ENCODE results near the gene ARL15.

GRCh38 chr5:54347221-54347865 lies 37.0 kb upstream of the ARL15 start:
- TF ChIP-seq, protein P1, sequence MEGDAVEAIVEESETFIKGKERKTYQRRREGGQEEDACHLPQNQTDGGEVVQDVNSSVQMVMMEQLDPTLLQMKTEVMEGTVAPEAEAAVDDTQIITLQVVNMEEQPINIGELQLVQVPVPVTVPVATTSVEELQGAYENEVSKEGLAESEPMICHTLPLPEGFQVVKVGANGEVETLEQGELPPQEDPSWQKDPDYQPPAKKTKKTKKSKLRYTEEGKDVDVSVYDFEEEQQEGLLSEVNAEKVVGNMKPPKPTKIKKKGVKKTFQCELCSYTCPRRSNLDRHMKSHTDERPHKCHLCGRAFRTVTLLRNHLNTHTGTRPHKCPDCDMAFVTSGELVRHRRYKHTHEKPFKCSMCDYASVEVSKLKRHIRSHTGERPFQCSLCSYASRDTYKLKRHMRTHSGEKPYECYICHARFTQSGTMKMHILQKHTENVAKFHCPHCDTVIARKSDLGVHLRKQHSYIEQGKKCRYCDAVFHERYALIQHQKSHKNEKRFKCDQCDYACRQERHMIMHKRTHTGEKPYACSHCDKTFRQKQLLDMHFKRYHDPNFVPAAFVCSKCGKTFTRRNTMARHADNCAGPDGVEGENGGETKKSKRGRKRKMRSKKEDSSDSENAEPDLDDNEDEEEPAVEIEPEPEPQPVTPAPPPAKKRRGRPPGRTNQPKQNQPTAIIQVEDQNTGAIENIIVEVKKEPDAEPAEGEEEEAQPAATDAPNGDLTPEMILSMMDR (IDR thresholded peaks at IDR 0.05): no peak
- TF ChIP-seq POLR2A (IDR thresholded peaks at IDR 0.05): no peak
